ENCODE results near the gene HEXIM1. TPM values are rescaled to one million over a fixed set of nuclear protein-coding genes. Genes with fewer than 3 reads are reported as not detected.
A peak's percentile ranks its signal among the peaks of the same experiment; 100 is the strongest.

The HEXIM1 gene
- polyA plus RNA-seq, 1 donor: 22.7 TPM

DNA sequence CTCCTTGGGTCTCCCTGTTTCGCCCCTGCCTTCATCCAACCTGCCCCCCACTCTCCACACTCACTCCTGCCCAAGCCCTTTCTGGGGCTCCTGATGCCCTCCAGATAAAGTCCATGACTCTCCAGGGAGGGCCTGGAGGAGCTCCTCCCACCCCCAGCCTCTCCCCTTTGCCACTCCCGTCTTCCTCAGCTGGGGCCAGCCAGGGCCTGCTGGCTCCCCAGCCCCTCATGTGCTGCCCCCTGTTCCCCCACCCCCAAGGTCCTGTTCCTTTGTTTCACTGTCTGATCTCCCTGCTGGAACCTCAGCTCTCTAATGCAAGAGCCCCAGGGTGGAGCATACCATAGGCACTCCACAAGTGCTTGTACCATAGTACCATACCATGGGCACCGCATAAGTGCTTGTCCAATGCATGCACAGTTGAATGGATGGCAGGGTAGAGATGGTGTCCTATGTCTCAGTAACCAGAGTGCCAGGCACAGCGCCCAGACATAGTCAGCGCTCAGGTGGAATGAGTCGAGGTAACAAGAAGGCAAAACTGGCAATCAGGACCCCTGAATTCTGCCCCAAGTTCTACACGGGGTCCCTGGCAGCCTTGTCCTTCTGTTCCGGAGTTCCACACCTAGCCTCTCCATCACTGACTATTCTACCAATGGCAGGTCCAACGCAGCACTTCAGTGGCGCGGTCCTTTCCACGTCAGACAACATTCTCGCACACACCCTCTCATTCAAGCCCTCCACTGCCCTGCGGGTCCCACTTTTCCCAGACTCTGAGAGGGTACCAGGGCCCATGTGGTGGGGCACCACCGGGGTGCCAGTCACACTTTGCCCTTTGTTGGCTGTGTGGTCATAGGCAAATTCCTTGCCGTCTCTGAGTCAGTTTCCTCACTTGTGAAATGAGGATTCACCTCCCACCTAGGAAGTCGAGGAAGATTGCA is 17.3 kb upstream of the HEXIM1 start:
- DNase-seq: no peak

- no peak for DNase-seq
Measured at GRCh38 chr17:45131616-45132319, 16.5 kb upstream of the HEXIM1 start.

DNA sequence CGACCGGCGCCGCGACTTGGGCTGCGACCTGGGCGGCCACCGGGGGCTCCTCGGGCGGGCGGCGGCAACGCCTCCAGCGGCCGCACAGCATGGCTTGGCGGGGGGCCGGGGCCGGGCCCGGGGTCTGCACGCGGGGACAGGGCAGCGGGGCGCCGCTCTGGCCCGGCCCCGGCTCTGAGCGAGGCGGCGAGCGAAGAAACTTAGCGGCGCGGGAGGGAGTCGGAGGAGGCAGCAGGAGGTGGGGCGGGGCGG is 16.0 kb upstream of the HEXIM1 start, which contains the start of gene PLCD3:
PLCD3 (minus strand) TSS at position 196 of the 252 bp plus-strand sequence; CDS start at position 91, 105 bp downstream.
- no peak for DNase-seq

DNA sequence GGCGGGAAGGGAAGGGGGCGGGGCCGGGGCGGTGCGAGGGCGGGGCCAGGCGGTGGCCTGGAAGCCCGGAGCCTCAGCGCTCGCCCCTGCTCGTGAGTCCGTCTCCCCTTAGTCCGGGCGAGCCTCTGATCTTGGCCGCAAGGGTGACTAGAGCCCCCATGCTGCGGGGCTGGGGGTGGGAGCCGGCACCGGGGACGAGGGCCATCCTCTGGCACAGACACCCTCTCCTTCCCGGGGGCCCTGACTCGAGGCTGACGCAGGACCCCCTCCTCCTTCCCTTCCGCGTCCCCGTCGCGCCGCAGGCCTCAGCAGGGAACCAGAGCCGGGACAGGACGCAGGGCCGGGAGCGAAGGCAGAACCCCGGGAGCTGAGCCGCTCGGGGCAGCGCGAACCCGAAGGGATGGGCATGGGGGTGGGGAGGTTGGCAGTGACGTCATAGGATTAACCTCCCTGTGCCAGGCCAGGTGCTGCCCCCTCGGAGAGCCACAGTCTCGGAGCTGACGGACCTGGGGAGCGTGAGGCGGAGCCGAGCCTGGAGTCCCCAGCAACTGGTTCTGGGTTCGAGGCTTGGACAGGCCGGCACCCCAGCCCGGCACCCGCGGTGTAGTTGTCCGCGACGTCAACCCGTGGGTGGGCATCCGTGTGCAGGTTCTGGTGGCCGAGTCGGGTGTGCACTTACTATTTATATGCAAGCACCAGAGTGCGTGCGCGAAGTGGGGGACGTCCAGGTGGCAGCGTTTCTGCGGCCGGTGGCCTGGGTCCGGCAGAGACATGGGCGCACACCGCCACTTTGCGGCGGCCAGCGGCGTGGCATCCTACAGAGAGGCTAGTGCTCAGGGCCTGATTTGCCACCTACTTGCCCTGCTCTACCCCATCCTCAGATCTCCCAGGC is 15.5 kb upstream of the HEXIM1 start:
- DNase-seq: peak; percentile 78

GRCh38 chr17:45135192-45135977 is 12.9 kb upstream of the HEXIM1 start, which contains the start of gene ACBD4:
ACBD4 (plus strand) TSS chr17:45135687; CDS start chr17:45136145, 458 bp downstream.
- DNase-seq: peak; percentile 96

- no peak for DNase-seq
Measured at GRCh38 chr17:45135978-45136791, 12.1 kb upstream of the HEXIM1 start.

DNA sequence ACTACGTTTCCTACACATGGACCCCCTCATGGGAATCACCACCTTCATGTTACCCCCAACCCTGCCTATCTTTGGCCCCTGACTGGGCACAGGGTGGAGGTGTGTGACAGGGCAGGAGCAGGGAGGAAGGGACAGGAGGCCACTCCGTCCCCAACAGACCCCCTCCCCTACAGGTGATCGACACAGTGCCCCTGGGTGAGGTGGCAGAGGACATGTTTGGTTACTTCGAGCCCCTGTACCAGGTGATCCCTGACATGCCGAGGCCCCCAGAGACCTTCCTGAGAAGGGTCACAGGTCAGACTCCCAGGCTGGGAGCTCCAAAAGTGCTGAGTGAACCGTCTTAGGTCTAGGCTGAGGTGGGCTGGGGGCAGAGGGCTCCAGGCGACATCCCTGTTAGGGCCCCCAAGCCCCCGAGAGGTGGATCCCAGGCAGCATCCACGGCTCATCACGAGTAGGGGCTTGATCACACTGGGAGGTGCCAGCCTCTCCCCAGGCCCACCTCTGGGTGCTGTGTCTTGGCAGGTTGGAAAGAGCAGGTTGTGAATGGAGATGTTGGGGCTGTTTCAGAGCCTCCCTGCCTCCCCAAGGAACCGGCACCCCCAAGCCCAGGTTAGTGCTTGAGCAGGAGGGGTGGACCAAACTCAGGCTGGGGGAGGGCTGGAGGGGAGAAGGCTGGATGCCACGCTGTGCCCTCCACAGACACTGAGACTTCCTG is 11.3 kb upstream of the HEXIM1 start:
- DNase-seq: no peak

- DNase-seq: no peak
Measured at GRCh38 chr17:45137561-45138305, 10.5 kb upstream of the HEXIM1 start.

- no peak for DNase-seq
Measured at GRCh38 chr17:45138911-45139532, 9.3 kb upstream of the HEXIM1 start.

DNA sequence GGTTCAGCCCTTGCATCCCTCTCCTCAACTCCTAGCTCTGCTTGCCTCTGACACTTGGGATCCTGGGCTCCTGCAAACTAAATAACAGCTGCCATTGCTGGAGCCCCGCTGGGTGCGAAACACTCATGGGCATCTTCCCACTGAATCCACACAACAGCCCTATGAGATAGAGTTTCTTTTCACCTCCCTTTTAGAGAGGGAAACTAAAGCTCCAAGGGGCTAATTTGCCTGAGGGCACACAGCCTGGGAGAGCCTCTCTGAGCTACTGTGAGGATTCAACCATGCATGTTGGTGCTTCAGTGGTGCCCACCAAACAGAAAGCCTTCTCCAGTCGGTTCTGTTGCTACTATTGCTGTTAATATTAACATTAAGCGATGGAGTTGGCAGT is 8.7 kb upstream of the HEXIM1 start:
- DNase-seq: no peak

- no peak for DNase-seq
Measured at GRCh38 chr17:45143094-45143670, 5.1 kb upstream of the HEXIM1 start.

GRCh38 chr17:45143767-45144198 is 4.5 kb upstream of the HEXIM1 start:
- peak; percentile 82 for DNase-seq

DNA sequence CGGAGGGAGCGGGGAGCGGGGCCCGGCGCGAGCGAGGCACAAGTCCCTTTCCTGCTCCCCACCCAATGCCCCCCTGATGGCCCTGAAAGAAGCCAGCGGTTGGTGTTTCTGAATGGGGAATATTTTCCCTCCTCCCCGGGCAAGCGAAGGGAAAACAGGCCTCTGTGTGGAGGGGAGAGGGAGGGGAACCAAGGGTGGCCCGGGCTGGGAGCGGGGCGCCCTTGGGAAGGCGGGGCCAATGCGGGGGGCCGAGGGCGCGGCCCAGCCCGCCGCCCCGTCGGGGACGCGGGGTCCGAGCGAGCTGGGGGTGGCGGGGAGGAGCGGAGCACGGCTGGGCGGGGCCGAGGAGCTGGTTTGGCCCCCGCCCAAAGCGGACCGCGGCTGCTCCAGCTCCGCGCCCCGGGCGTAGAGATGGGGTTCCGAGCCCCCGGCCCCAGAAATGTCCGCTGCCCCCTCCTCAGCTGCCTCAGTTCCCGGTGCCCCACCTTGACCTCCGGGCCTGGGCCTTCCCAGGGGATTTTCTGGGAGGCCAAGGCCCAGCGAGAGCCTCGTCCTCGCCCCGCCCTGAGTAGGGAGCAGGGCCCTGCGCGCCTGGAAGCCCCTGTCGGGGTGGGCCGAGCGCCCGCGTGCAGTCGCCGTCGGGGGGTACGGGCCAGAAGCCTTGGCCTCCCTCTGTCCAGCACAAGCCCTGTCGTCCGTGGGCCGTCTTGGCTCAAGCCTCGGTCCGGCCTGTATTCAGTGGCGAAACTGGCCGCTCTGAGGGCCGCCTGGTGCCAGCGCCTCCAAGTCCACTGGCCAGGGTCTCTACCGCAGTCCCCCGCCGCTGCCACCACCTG is 3.9 kb upstream of the HEXIM1 start:
- peak; percentile 64 for DNase-seq

- DNase-seq: no peak
Measured at GRCh38 chr17:45145035-45145389, 3.3 kb upstream of the HEXIM1 start.

DNA sequence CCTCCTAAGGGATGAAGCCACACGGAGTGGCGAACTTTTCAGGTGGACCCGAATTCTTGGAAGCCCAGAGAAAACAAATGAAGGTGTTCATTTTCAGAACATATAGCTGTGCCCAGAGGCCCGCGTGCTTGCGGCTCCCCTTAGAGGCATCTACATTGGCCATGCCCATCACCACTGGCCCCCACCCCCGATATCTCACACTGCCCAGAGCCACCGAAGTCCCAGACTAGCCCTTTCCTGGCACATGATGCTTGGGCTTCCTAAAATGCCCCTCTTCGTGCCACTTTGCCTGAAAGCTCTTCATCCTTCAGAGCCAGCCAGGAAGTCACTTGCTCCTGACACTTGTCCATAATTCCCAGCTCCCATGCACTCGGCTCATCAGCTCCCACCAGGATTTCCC is 2.1 kb upstream of the HEXIM1 start:
- no peak for DNase-seq

- no peak for DNase-seq
Measured at GRCh38 chr17:45146592-45146889, 1.7 kb upstream of the HEXIM1 start.

DNA sequence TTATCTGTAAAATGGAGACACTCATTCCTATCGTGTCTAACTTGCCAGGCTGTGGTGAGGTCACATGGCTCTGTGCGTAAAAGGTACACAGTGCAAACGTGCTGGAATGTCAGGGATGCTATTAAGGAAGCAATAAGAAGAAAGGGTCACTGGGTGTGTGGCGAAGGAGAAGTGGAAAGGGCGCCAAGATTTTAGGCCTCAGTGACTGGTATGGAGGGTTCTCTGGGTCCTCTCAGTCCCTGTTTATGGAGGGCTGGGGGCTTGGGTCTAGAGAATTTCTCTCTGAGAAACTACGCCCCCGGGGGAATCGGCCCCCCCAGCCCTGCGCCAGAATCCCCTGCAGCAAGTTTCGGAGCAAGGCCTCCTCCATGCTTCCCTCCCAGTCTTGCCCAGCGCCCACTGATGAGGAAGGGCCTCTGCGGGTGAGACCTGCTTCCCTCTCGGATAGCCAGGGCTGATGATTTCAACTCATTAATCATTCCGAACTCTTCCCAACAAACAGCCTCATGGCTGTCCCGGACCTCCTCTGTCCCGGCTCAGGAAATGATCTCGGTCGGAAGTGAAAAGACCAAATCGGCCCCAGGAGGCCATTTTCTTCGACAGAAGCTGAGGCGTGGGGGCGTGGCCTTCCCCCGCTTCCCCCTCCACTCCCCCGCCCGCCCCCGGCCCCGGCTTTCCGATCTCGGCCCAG is 1.2 kb upstream of the HEXIM1 start:
- DNase-seq: peak; percentile 89
